HG02678 (cell line): ENCODE measurements around the gene VIM.
"Not testable (repeated sequence)": the region's sequence is repeated elsewhere in the genome, so short reads cannot be mapped to it uniquely, and the experiment has no call there.

Experiments
- ATAC-seq: cut with Tn5 transposase; IDR thresholded peaks from one replicate; pipeline ENCODE4 v1.9.1; 2021; ENCODE audit warnings: mild to moderate bottlenecking, moderate library complexity; ENCODE audit not compliant: unreplicated experiment

Gene VIM

DNA sequence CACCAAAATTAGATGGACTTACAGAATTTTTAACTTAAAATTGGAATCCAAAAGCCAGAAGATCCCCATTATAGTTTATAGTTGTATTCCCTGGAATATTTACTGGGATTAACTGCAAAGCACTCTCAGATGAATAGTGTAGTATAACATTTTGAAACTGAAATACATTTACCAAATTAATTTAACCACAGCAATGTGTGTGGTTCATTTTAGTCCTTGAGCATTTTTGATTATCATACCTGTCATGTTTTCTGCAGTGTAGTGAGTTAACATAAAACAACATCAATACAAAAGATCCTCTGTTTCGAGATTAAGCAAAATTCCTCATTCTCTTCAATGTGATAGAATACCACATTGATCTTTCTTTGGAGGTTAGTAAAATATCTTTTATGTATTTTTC, 3.7 kb downstream of the VIM start:
- ATAC-seq: no peak

DNA sequence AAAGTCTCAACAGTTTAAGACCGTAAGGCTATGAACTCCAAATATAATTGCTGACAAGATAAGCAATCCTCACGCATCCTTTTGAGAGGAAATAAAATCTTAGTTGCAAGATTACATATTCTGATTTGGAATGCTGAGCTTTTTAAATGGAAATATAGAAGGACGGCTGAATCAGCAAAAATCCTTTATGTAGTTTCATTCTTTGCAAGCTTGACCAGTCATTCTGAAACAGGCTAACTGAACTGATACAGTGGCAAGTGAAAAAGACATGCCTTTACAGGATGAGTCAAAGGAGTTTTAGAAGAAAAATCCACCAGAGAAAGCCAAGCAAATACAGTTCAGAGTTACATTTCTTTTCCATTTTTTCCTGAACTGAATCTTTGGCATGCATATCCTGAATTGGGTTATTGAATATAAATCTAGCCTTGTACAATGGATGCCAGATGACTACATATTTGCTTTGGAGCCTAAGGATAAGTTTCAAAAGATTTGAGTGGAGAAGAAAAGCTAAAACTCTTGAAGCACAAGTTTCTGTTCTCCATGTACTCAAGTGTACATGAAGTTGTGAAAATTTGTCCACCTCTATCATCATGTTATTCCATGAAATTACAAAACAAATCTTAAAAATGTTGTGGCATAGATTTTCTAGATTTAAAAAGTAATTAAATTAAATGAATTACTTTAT, 4.4 kb downstream of the VIM start:
- no peak for ATAC-seq

DNA sequence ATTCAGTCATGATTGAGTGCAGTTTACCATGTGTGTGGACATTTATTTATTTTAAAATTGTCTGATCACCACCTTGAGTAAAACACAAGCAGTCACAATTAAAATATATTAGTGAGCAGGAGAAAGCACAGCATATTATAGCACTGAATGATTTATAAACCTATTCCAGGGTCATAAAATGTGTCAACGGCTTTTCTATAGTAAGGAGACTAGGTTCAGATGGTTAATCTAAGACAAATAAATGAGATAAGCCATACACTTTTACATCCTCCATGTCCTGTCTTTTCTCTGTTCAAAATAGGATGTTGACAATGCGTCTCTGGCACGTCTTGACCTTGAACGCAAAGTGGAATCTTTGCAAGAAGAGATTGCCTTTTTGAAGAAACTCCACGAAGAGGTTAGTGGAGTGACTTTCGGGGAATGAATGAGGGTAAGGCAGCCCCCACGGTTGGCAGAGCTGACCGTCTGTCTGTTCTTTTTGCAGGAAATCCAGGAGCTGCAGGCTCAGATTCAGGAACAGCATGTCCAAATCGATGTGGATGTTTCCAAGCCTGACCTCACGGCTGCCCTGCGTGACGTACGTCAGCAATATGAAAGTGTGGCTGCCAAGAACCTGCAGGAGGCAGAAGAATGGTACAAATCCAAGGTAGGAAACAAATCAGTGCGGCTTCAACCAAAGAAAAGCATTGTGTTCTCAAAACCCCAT, 5.4 kb downstream of the VIM start:
- ATAC-seq: no peak

DNA sequence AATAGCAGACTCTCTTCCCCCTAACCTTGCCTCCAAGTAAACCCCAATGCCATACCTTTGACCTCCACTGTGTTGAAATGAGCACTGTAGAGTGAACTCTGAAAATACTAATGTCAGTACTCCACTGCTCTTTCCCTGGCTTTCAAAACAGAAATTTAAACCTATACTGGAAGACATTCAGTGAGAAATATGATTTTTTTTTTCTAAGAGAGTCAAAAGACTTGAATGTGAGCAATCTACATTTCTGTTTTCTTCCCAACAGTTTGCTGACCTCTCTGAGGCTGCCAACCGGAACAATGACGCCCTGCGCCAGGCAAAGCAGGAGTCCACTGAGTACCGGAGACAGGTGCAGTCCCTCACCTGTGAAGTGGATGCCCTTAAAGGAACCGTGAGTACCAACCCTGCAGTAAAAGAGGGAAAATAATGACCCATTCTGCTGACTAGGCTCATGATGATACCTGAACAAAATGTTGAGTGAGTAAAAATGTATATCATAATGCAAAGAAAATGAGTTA, 6.4 kb downstream of the VIM start:
- no peak for ATAC-seq

DNA sequence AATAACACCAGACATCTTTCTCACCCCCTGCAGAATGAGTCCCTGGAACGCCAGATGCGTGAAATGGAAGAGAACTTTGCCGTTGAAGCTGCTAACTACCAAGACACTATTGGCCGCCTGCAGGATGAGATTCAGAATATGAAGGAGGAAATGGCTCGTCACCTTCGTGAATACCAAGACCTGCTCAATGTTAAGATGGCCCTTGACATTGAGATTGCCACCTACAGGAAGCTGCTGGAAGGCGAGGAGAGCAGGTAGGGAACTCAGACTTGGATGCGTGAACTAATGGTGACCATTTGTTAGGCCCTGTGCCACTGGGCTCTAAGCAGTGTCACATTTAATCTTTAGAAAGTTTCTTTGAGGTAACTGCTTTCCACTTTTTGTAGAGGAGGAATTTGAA, 7.1 kb downstream of the VIM start:
- ATAC-seq: no peak

DNA sequence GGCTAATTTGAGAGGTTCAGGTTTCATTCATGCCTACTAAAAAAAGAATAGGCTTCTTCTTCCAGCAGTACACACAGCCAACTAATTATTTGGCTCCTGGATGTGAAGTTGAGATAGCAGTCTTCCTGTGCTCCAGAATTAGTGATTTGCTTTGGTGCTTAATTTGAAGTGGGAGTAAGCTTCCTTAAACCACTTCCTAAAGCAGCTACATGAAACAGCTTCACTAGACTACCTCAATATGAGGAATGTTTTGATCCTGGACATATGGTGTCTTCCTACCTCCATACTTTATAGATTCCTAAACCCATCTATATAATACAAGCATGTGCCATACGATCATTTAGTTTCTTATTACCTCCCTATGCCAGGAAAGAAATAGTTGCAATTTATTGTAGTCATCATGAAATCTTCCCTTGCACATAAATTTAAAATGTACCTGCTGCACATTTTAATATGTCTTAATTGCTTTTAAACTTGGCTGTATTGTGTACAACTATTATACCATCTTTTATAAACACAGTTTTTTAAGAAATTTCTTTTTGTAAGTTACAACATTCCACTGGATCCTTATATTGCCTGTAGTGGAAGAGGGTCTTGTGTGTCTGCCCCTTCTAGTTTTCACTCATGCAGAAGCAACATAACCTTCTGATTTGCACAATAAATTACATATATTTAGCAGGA, 8.6 kb downstream of the VIM start:
- no peak for ATAC-seq

DNA sequence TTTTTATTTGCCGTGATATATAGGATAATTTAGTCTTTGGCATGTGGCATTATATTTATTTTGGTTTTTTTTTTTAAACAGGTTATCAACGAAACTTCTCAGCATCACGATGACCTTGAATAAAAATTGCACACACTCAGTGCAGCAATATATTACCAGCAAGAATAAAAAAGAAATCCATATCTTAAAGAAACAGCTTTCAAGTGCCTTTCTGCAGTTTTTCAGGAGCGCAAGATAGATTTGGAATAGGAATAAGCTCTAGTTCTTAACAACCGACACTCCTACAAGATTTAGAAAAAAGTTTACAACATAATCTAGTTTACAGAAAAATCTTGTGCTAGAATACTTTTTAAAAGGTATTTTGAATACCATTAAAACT, 9.1 kb downstream of the VIM start:
- no peak for ATAC-seq

DNA sequence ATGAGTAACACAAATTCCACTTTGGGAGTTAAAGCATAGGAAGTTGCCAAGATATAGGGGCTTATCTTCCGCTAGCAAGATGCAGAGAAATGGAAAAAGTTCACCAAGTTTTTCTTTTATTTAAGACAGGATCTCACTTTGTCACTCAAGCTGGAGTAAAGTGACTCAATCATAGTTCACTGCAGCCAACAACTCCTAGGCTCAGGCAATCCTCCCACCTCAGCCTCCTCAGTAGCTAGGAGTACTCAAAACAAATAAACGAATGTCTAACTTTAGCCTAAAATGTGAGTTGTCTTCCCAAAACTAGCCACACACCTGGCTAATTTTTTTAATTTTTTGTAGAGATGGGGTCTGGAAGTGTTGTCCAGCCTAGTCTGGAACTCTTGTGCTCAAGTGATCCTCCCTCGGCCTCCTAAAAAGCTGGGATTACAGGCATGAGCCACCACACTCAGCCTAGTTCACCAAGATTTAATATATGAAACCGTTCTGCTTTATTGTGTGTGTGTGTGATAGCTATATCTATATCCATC, 9.9 kb downstream of the VIM start:
- ATAC-seq: no peak

DNA sequence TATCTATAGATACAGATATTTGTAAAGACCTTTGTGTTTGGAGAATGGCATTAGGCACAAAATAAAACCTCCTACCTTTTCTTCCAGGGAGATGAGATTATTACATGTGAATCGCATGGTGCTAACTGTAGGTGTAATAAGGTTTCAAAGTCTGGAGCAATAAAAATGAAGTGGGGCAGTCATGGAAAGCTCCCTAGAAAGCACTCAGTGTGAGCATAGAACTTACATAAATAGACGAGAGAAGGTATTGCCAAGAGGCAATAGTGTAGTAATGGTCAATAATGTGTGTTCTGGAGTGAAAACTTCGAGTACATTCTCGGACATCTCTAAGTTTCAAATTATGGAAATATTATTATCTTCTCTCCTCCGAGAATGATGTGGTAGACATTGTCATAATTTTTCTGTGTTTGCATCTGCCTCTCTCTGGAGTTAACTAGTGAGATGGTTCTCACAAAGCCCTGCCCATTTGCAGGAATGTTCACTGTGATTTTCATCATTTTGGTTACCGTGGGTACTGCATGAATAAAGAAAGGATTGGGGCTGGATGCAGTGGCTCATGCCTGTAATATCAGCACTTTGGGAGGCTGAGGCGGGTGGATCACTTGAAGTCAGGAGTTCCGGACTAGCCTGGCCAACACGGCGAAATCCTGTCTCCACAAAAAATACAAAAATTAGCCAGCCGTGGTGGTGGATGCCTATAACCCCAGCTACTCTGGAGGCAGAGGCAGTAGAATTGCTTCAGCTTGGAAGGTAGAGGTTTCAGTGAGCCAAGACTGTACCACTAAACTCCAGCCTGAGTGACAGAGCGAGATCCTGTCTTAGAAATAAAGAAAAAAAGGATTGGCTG, 10.6 kb downstream of the VIM start:
- no peak for ATAC-seq

DNA sequence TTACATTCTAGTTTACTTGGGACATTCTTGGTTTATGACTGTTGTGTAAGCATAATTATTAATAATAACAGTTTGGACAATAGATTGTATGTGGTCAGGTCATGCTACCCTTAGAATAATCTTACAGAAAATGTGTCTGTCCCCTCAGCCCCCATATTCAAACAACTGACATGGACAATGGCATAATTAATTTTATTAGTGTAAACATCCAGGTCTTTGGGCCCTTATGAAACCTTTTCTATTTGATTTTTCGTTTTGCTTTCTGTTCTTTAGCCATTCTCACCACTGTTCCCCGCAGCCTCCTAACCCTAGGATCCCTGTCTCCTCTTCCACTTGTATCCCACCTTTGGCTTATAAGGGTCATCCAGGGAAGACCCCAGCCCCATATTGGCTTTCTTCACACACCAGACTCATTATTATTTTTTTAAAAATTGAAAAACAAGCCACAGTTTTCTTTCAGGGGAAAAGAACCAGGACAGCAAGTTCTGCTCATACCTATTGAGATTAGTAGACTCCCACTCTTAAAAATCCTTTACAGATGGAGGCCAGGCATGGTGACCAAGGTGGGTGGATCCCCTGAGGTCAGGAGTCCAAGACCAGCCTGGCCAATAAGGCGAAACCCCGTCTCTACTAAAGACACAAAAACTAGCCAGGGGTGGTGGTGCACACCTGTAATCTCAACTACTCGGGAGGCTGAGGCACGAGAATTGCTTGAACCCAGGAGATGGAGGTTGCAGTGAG, 11.5 kb downstream of the VIM start:
- ATAC-seq: no peak

DNA sequence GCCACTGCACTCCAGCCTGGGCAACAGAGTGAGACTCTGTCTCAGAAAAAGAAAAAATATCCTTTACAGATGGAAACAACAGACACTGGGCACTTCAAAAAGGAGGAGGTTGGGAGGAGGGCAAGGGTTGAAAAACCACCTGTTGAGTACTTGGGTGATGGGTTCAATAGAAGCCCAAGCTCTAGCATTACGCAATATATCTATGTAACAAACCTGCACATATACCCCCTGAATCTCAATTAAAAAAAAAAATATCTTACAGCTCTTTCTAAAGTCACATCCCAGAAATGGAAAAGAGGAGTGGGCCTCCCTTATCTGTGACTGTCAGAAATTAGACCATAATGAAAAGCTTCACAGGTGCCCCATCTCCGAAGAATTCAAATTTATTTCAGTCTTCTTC, 12.1 kb downstream of the VIM start:
- ATAC-seq: no peak

DNA sequence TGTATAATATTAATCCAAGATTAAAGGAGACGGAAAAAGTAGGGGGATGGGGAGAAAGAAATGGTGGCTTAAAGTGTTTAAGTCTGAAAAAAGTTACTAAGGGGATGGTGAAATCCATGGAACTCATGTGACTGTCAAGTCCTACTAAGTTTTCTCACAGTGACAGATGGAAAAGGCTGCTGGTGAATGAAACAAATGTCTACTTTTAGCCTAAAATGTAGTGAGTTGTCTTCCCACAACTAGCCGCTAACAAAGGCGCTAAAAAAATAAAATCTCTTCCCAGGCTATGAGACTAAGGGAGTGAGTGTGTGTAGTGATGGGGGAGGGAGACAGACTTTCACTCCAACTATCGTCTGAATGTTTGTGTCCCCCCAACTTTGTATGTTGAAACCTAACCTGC, 12.6 kb downstream of the VIM start:
- no peak for ATAC-seq

DNA sequence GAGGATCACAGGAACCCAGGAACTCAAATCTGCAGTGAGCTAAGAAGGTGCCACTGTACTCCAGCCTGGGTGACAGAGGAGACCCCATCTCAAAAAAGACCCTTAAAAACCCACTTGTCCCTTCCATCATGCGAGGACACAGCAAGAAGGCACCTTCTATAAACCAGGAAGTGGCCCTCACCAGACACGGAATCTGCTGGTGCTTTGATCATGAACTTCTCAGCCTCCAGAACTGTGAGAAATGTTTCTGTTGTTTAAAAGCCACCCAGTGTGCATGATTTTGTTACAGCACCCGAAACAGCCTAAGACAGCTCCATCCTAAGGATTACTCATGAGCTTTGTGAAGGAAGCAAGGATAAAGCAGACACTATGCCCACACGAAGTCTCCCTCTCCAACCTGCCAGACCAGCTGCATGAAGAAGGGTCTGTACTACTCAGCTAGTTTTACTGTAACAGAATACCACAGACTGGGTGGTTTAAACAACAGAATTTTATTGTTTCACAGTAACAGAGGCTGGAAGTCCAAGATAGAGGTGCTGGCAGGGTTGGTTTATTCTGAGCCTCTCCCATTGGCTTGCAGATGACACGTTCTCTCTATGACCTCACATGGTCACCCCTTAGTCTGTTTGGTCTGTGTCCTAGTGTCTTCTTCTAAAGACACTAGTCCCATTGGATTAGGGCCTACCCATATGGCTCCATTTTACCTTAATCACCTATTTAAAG, 13.7 kb downstream of the VIM start:
- no peak for ATAC-seq

DNA sequence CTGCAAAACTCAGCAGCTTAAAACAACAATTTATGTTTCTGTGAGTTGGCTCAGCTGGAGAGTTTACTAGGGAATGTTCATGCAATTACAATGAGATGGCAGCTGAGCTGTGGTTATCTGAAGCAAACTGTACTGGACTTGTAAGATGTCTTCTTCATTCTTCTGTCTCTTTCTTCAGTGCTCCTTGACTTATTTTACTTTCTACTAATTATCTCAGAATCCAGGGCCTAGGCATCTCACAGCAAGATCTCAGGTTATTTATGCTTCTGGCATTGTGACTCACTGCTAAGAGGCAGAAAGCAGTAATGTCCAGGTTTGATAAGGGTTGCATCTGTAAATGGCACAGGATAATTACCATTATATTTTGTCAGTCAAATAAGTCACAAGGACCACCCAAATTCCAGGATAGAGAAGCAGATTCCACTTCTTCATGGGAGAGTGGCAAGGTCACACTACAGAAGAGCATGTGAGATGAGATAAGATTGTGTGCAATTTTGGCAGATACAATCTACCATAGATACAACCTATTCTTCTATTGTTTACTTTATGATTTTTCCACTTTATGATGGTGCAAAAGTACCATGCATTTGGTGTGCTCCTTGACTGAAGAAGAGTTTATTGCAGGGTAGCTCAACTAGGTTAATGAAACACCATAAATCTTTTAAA, 16.8 kb downstream of the VIM start:
- ATAC-seq: no peak

DNA sequence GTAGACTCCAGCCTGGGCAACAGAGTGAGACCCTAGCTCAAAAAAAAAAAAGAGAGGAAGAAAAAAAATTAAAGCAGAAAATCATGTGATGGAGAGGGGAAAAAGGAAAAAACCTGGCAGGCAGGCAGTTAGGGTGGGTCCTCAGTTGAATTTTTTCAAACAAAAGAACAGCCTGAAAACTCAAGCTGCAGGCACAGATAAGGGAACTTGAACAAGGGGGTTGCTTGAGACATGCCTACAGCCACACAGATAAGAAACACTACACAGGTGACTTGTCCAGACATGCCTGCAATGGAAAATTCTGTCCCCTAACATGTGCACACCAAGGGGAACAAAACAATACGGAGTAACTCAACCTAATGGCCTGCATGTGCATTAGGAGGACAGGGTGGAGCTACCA, 19.2 kb downstream of the VIM start:
- no peak for ATAC-seq

DNA sequence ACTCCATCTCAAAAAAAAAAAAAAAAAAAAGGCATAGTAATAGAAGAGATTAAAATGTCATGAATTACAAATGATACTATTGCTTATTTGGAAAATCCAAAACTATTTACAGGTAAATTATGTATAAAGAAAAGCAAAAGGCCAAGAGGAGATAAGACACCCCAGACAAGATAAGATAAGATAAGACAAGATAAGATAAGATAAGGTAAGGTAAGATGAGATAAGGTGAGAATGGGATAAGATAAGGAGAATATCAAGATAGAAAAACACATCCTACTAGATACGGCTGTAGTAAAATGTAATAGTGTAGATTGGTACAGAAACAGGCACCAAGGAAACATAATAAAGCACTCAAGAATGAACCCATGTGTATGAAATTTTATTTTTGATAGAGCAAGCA, 20.9 kb downstream of the VIM start:
- ATAC-seq: no peak

DNA sequence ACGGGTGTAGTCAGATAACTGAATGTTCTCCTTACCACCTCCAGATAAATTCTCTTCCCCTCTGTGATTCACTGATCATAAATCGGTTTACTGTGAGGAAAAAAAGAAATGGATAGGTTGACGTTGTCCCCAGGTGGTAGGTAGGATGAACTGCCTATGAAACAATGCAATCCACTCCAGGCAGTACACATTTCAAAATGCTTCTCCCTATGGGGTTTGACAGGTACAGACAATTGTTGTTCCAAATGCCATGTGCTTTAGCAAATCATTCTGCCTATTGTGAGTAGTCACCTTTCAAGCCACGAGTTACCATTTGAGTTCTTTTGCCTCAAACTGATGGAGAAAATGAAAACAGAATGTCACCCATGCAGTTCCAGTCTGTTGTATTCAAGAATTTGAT, 21.8 kb downstream of the VIM start:
- no peak for ATAC-seq

DNA sequence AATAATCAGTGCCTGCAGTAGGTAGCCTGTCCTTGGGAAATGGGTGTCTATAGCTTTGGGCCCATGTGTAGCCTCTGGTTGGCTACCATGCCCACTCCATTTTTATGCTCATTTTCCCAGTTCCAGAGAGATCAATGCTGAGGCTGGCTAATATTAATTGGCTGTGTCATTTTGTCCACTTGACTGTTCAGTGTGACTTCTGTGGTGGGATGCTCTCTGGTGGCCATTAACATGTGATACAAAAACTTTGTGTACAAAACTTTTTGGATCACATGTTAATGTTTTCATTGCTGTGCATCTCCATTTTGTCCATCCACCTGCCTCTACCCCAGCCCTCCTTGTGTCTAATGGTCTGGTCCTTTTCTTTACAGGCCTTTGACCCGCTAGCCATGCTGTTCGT, 22.7 kb downstream of the VIM start:
- no peak for ATAC-seq

DNA sequence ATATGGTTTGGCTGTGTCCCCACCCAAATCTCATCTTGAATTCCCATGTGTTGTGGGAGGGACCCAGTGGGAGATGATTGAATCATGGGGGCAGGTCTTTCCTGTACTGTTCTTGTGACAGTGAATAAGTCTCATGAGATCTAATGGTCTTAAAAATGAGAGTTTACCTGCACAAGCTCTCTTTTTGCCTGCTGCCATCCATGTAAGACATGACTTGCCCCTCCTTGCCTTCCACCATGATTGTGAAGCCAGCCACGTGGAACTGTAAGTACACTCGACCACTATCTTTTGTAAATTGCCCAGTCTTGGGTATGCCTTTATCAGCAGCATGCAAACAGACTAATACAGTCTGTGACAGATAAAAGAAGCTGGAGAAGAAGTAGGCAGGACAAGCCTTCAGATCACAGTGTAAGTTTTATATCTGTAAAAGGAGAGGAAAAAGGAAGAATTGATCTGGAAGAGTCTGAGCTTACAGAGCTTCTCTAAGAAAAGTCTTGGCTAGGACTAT, 26.6 kb downstream of the VIM start:
- not testable (repeated sequence) for ATAC-seq
